Right renal cortex interstitium (tissue), 3 donors: ENCODE data around the gene GASK1A. TPM values are rescaled to one million over a fixed set of nuclear protein-coding genes. Genes with fewer than 3 reads are reported as not detected.
"Not testable (repeated sequence)": the region's sequence is repeated elsewhere in the genome, so short reads cannot be mapped to it uniquely, and the experiment has no call there.

Experiments used
- DNase-seq, 3 donors: peaks; one replicate each; pipeline ENCODE4 v3.0.0-alpha.2; 2013; ENCODE audit warnings: low read depth in 3 of 3, low spot score in 2 of 3
- polyA plus RNA-seq, 3 donors: library from polyadenylated mRNA; unstranded; fragments of 120-200 nt; gene quantifications; one replicate each; pipeline ENCODE4 v1.2.1, GENCODE V29; 2013; ENCODE audit not compliant: insufficient read length in 3 of 3

The GASK1A gene
- 1 to 10 TPM; 3.1 to 4.0 (median 3.6) TPM for polyA plus RNA-seq

DNA sequence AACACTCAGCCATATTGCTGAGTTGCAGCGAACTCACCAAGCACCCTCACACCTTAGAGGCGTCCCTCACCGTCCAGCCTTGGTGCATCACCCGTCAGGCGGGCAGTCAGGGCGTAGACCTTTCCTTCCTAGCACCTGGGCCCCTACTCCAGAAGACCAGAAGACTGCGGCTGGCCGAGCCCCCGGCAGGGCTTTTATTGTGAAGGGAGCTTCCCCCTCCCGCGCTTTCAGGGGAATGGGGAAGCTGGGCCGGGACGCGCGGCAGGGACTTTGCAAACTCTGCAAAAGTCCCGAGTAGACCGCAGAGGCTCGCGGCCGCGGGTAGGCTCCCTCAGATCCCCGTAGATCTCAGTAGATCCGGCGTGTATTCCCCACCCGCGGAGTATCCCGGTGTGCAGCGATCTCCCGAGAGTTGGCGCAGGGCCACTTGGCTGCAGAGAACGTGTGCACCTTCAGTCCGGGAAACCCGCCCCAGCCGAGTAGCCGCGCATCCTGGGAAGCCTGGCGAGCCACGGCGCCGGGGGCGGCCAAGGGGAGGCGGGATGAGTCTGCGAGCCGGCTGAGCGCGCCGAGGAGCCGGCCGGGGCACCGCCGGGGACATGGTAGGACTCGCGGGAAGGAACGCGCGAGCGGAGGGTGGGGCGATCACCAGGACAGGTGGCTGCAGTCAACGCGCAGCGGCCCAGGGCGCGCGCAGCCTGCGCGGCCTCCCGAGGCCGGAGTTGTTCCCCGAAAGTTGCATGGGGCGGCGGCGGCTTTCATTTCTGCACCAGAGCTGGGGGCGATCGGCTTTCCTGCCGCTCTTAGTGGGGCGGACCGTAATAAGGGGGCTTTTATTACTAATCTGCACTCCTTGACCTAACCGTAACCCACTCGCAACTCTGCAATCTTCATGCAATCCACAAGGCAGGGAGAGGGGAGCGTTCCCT is at the start of gene GASK1A:
Gene GASK1A, plus strand, starts transcription at position 268 of the 929 bp plus-strand sequence. Its CDS starts 332 bp downstream, at position 600.
- DNase-seq: peak in 2 of 3 donors; percentile 21 to 44

DNA sequence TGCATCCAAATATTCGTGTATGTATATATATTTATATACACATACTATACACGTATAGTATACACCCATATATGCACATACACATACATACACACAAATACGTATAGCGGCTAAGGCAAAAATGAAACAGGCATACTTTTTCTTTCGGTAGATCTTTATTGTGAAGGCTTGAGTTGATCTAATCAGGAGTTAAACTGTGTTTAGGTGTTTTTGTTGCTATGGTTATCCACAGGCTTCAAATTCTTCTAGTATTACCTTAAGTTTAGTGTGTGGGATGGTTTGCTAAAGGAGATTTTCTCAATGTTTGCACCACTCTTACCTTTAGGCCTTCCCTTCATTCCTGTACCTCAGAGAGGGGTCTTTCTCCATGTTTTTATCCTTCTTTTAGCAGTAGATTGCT is 45.0 kb upstream of the GASK1A start:
- DNase-seq: no peak

GRCh38 chr3:42934910-42935309 is 44.2 kb upstream of the GASK1A start:
- DNase-seq: no peak

DNA sequence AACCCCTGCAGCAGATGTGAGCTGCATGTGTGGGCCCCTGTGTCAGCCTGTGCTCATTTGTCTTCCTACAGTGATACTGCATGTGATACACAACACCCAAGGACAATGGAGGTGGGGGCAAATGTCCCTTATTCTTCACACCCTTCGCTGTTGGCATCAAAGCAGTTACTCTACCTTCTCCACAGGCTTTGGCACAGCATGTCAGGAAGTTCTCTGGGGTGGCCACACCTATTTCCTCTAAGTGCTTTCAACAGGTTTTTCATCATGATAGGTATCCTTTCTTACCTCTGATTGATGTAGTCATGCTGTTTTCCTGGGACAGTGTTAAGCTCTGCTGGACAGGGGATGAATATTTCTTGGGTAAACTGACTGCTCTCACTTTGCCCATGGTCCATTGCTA is 43.6 kb upstream of the GASK1A start:
- DNase-seq: no peak

DNA sequence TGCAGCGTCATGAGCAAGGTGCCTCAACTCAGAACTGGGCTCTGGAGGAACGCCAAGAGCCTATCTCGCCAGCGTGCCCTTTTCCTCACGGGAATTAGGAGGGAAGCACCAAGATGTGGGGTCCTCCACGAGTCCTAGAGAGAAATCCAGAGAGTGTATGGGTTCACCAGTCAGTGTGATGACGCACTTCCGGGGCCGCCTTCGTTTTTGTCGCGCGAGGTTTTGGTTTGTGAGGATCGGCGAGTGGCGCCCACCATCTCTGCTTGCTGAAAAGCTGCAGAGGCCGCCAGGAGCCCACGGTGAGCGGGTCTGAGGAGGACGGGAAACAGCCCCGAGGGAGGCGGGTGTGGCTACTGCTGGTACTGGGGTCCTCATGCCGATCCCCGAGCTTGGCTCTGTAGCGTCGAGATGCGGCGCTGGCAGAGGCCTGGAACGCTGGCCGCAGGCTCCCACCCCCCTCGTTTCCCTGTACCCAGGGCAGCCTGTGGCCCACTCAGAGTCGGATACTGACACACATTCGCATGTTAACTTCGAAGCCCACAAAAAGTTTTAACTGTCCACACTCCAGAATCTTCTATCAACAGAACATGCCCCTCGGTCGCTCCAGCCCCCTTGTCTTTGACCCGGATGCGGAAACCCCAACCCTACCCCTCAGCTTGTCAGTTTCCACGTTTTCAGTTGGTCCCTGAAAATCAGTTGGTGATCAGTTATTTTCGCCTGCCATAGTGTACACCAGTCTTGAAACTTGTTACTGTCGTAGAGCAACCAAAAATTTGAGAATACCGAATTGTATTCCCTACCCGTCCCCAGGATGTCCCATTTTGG is 42.7 kb upstream of the GASK1A start:
- DNase-seq: peak in 2 of 3 donors; percentile 29 to 49

DNA sequence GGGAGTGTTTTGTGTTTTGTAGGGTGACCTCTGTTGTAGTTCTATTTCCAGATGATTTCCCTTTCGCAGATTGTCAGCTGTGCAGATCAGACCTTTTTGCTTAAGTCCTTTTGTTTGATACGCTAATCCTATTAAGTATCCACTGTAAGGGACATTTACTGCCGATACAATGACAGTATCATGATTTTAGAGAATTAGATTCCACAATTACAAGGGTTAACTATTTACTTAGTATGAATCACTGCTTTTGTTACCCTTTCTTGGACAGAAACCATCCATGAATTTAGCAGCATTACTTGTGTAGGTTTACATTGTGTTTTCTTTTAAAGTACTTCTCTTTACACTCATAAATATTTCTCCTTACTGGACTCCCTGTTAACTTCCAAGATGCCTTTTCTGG is 41.8 kb upstream of the GASK1A start:
- DNase-seq: no peak

DNA sequence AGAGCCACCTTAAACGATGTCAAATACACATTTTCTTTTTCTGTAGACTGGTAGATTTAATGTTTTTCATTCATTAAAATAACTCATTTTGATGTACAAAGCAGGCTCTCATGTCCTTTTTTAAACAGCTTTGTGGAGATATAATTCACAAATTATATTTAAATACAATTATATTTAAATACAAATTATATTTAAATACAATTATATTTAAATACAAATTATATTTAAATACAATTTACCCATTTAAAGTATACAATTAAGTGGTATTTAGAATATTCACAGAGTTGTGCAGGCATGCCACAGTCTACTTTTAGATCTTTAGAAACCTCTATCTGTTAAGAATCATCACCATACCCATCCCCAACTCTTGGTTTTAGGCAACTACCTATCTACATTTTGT is 36.4 kb upstream of the GASK1A start:
- DNase-seq: no peak

DNA sequence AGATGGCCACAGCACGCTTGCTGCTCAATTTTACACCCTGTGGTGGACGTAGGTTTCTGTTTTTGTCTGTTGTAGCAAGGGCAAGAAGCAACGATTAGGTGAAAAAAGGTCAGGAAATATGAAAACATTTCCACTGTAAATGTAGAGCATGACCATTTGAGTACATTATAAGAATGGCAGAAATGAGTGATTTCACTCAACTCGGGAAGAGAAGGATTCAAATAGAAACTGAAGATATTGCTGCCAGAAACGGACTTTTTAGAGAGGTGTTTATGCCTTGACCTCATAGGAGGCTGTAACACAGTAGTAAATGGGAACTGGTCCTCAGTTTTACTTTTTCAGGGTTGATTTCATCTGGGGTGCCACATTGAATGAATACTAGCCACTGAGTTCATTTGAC is 33.1 kb upstream of the GASK1A start:
- DNase-seq: no peak

DNA sequence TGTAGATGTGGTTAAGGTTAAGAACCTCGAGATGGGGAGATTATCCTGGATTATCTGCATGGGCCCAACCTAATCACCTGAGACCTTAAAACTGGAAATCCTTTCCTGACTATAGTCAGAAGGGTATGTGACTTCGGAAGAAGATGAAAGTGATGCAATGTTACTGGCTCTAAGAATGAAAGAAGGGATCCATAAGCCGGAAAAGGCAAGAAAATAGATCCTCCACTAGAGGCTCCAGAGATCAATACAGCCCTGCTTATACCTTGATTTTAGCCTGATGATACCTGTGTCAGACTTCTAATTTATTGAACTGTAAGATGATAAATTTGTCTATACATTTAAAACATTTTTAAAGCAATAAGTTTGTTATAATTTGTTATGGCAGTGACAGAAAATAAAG is 21.5 kb upstream of the GASK1A start:
- no peak for DNase-seq

- no peak for DNase-seq
Observed at GRCh38 chr3:42960282-42960681, 18.8 kb upstream of the GASK1A start.

DNA sequence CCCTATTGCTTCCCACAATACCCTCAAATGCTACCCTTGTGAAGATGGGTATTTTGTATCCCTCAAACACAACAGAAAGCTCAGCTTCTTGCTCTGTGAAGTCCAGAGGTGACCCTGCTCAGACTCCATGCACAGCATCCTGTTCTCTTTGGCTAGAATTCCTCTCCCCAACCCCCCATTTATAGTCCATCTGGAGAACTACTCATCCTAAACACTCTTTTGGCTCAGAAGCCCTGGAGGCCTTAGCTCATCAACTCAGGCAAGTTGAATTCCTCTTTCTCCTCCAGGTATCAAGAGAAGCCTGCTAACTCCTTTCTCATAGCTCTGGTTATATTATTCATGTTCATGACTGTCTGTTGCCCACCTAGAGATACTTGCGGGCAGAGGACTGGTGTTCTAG is 18.3 kb upstream of the GASK1A start:
- no peak for DNase-seq

DNA sequence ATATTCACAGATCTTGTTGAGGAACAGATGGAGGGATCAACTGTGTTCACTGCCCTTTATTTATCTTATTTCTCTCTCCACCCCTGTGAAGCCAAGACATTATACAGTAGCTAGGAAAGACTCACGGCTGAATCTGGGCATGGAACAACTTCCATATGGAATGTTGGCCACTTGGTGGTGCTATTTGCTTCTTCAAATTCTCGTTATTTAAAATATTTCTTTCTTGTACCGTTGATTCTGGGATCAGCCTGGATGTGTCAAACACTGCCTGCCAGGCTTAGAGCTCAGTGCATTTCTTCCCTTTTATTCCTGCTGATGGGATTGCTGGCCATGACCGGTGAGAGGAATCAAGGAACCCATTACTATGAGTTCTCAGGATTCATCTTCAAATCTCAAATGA is 17.5 kb upstream of the GASK1A start:
- DNase-seq: peak in 2 of 3 donors; percentile 37 to 54

DNA sequence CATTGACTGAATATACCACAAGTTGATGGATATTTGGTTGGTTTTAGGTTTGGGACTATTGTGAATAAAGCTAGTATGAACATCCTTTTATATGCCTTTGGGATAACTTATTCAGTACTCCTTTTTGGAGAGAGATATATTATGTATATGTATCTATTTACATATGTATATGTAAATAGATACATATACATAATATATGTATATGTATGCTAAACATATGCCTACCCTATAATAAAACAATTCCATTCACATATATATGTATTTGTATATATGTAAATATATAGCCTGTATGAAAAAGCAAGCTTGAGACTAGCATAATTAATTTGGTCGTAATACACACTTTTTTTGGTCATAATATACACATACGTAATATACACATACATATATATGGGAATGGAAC is 15.8 kb upstream of the GASK1A start:
- no peak for DNase-seq

DNA sequence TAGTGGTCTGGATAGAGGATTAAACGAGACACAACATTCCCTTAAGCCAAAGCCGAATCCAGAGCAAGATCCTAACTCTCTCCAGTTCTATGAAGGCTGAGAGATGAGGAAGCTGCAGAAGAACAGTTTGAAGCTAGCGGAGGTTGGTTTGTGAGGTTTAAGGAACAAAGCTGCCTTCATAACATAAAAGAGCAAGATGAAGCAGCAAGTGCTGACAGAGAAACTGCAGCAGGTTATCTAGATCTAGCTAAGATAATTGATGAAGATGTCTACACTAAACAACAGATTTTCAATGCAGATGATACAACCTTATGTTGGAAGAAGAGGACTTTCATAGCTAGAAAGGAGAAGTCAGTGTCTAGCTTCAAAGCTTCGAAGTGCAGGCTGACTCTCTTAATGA is 14.8 kb upstream of the GASK1A start:
- DNase-seq: no peak

- DNase-seq: no peak
Observed at GRCh38 chr3:42970557-42970956, 8.6 kb upstream of the GASK1A start.

DNA sequence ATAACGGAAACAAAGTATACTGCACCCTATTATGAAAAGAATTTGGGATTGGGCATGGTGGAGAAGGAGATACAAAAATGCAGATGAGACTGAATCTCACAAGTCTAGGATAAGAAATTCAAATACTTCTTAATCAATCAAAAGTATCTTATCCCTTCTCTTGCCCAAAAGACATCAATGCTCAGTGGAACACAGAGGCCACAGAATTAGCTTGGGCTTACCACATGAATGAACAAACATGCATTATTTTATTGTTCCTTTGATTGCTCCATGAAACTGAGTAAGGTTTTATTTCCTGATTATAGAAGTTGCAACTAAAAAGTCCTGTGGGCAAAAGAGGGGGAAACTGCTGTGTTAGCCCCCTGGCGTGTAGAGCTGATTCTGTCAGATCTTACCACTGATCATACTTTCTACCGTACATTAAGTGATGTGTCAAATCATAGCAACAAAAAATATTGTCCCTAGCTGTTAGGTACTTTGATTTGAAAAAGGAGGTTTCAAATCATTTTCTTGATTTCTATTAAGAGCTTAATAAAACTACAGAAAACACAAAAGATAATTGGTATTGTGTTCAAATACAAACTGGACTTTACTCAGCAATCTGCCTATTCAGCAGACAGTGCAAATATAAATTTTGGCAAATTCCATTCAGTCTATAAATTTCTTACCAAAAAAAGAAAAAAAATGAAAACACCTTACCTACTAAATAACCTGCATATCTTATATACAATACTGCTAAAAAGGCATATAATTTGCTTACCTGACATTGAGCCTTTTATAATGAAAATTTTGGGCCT is 7.9 kb upstream of the GASK1A start:
- no peak for DNase-seq

- DNase-seq: not testable (repeated sequence)
Observed at GRCh38 chr3:42974906-42975305, 4.2 kb upstream of the GASK1A start.

GRCh38 chr3:42975456-42975855 is 3.7 kb upstream of the GASK1A start:
- DNase-seq: no peak

- no peak for DNase-seq
Observed at GRCh38 chr3:42975955-42976354, 3.2 kb upstream of the GASK1A start.

DNA sequence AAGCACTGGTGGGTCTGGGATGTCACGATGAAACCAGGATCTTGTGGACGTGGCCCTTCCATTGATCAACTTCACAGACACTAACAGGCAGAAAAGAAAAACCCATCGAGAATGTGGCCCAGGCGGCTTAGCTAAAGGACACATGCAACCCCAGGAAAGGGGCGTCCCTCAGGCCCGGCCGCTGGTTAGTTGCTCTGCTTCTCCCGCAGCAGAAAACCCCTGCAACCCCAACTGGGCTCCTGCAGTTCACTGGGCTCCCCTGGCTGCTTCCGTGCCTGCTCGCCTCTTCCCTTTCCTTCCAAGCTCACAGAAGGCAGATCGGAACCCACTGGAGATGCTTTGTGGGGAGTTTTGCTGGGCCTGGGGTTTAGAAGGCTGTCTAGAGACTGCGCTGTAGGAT is 1.1 kb downstream of the GASK1A start:
- no peak for DNase-seq

- DNase-seq: no peak
Observed at GRCh38 chr3:42980909-42981308, 1.8 kb downstream of the GASK1A start.
